Measurements from ENCODE around the gene STAB2.

GRCh38 chr12:103640831-103641230 is 53.8 kb downstream of the STAB2 start:
- TF ChIP-seq CTCF (IDR thresholded peaks at IDR 0.05; ENCODE audit: low read depth, low read length, missing input control) = no peak
- TF ChIP-seq, protein P1, sequence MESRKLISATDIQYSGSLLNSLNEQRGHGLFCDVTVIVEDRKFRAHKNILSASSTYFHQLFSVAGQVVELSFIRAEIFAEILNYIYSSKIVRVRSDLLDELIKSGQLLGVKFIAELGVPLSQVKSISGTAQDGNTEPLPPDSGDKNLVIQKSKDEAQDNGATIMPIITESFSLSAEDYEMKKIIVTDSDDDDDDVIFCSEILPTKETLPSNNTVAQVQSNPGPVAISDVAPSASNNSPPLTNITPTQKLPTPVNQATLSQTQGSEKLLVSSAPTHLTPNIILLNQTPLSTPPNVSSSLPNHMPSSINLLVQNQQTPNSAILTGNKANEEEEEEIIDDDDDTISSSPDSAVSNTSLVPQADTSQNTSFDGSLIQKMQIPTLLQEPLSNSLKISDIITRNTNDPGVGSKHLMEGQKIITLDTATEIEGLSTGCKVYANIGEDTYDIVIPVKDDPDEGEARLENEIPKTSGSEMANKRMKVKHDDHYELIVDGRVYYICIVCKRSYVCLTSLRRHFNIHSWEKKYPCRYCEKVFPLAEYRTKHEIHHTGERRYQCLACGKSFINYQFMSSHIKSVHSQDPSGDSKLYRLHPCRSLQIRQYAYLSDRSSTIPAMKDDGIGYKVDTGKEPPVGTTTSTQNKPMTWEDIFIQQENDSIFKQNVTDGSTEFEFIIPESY (IDR thresholded peaks at IDR 0.05) = no peak
- no peak for TF ChIP-seq GABPA (IDR thresholded peaks at IDR 0.05 in 1 of 2, conservative IDR thresholded peaks at IDR 0.05 in 1 of 2)
- no peak for TF ChIP-seq REST (IDR thresholded peaks at IDR 0.05)

Data from liver (tissue), 3 donors.